Renal pelvis (tissue), 4 donors: ENCODE data around the gene IMMP2L. TPM values are rescaled to one million over a fixed set of nuclear protein-coding genes. Genes with fewer than 3 reads are reported as not detected.
"Not testable (repeated sequence)": the region's sequence is repeated elsewhere in the genome, so short reads cannot be mapped to it uniquely, and the experiment has no call there.

Experiments used
- DNase-seq: peaks from one replicate; pipeline ENCODE4 v3.0.0-alpha.2; 2013
- polyA plus RNA-seq, 3 donors: library from polyadenylated mRNA; unstranded; fragments of 120-200 nt; gene quantifications; one replicate each; pipeline ENCODE4 v1.2.1, GENCODE V29; 2013; ENCODE audit not compliant: insufficient read length in 3 of 3

The IMMP2L gene
- polyA plus RNA-seq, 3 donors: 42.8 to 50.0 (median 43.2) TPM

DNA sequence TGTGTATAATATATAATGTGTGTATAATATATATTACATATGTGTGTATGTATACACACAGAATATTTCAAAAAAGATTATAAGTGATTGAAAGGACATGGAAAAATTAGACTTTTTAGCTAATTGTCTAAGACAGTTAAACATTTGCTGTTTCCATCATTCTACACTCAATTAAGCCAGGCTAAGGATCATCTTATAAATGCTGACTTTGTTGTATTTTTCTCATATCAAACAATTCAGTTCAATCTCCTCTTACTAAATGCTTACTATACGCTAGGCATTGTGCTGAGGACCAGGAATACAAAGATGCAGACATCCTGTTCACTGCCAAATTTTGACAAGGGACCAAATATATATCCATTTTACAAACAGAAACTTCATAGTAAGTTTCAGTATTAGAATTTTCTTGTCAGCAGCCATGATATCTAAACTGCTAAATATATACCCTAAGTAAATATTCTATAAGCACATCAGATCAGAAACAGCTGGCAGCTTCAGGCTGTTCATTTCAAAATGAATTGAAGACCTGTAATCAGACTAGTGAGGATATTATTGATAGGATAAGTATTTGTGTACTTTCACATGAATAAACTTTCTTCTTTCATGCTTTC is 481.7 kb downstream of the IMMP2L start:
- DNase-seq: no peak

DNA sequence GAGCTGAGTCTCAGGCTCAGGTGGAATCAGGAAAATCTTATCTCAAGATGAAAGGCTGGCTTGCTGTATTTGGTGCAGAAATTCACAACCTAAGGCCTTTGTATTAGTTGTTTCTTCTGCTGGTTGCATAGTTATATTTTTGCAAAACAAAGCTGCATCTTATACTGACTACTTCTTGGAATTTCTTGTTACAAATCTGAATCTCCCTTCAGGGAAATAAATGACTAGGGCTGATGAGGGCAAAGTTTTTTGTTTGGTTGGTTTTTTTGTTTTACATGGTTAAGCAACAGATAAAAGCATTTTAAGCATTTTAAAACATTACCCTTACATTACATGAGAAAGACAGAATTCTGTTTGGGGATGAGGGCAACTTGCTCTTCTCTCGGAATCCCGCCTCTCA is 485.3 kb downstream of the IMMP2L start:
- DNase-seq: no peak

DNA sequence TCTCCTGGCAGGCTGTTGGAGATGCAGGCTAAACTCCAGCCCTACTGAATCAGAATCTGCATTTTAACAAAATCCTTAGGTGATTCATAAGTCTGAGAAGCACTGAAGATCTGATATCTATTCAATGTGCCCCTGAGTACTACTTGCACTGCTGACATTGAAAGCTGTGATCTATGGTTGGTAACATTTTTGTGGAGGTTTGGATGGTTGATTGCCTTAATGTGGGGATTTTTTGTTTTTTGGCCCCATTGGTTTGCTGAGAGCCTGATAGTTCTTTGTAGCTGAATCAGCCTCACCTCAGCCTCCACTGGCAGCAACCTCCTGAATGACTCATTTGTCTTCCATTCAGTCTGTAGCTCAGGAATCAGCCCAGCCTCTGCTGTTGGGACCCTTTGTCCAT is 486.1 kb downstream of the IMMP2L start:
- no peak for DNase-seq

DNA sequence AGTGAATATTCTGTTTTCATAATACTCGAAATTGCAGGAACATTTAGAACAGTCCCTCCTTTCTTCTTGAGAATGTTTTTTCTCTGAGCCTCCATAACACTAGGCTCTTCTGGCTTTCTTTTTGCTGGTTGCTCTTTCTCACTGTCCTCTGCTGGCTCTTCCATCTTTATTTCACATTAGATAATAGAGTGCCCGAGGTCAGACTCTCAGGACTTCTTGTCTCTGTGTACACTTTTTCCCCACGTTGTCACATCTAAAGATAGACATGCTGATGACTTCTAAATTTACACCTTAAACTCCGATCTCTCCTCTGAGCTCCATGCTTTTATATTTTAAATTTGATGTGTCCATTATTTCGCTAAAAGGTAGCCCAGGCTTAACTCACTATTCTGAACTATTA is 486.8 kb downstream of the IMMP2L start:
- no peak for DNase-seq

DNA sequence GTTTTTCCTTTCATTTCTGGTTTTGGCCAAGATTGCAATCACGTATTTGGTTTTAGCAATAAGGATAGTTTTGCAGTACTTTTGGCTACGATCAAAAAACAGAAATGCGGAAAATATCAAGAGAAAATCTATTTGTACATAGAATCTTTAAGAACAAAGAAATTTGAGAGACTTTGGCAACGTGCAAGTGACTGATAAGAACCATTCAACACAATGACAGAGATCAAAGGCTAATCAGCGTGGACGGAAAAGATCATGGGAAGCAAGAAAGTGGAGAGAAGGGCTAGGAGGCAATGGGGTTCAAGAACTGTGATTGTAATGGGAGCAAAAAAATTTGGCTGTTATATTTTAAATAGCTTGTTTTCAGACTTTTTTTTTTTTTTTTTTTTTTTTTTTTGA is 487.5 kb downstream of the IMMP2L start:
- no peak for DNase-seq

GRCh38 chr7:111074071-111074747 is 488.1 kb downstream of the IMMP2L start:
- DNase-seq: no peak

DNA sequence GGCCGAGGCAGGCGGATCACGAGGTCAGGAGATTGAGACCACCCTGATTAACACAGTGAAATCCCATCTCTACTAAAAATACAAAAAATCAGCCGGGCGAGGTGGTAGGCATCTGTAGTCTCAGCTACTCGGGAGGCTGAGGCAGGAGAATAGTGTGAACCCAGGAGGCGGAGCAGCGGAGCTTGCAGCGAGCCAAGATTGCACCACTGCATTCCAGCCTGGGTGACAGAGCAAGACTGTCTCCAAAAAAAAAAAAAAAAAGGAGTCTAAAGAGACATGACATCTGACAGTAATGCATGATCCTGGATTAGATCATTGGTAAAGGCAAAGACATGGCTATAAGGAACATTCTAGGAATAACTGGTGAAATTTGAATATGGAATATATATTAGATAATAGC is 489.6 kb downstream of the IMMP2L start:
- not testable (repeated sequence) for DNase-seq

DNA sequence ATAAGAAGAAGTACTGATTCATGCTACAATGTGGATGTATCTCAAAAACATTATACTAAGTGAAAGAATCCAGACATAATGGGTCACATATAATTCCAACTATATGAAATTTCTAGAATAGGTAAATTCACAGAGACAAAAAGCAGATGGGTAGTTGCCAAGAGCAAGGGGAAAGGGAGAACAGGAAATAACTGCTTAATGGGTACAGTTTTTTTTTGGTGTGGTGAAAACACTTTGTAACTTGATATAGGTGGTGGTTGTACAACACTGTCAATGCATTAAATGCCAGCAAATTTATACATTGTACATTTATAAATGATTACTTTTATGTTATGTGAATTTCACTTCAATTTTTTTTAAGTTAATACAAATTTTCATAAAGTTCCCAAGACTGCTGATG is 490.7 kb downstream of the IMMP2L start:
- DNase-seq: no peak

GRCh38 chr7:111068618-111069017 is 493.7 kb downstream of the IMMP2L start:
- no peak for DNase-seq

GRCh38 chr7:111067682-111068081 is 494.6 kb downstream of the IMMP2L start:
- no peak for DNase-seq

- DNase-seq: no peak
Measured at GRCh38 chr7:111067251-111067650, 495.0 kb downstream of the IMMP2L start.

DNA sequence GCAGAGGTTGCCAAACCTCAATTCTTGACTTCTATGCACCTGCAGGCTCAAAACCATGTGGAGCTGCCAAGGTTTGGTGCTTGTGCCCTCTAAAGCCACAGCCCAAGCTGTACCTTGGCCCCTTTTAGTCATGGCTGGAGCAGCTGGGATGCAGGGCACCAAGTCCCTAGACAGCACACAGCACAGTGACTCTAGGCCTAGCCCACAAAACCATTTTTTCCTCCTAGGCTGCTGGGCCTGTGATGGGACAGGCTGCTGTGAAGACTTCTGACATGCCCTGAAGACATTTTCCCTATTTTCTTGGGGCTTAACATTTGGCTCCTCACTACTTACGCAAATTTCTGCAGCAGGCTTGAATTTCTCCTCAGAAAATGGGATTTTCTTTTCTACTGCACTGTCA is 499.1 kb downstream of the IMMP2L start:
- no peak for DNase-seq

DNA sequence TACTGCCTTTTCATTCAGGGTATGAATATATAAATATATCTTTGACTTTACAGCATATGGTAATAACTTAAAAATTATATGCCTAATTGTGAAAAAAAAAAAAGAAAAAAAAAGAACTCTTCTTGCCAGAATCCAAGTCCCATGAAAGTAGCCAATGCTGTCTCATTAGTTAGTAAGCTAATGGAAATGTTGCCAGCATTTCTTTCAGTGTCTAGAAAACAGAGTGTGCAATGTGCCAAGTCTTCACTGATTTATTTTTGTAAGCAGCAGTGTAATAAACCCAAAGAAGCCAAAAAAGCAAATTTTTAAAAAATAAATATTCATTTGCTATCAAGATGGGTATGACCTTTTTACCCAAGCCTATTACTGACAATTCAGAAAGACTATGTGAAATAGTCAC is 502.5 kb downstream of the IMMP2L start:
- no peak for DNase-seq

- DNase-seq: no peak
Measured at GRCh38 chr7:111057066-111057465, 505.2 kb downstream of the IMMP2L start.

DNA sequence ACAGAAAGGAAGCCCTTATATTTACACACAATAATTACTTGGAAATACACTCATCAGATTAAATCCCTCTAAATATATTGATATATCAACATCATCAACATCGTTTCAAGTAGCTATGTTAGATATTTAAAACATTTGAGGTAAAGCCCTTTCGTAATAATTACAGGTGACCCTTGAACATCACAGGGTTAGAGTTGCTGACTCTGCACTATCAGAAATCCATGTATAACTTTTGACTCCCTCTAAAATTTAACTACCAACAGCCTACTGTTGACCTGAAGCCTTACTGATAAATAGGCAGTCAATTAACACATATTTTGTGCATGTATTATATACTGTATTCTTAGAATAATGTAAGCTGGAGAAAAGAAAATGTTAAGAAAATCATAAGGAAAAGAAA is 505.9 kb downstream of the IMMP2L start:
- no peak for DNase-seq

DNA sequence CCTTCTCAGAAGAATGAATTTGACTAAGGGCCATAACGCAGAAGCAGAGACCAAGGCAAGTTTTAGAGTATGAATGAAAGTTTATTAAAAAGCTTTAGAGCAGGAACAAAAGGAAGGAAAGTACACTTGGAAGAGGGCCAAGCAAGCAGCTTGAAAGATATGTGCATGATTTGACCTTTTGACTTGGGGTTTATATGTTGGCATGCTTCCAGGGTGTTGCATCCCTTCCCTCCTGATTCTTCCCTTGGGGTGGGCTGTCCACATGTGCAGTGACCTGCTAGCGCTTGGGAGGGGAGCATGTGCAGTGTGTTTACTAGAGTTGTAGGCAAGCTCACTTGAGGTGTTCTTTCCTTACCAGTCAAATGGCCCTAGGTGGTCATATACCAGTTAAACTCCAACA is 509.3 kb downstream of the IMMP2L start:
- no peak for DNase-seq

- no peak for DNase-seq
Measured at GRCh38 chr7:111051832-111052231, 510.5 kb downstream of the IMMP2L start.

- no peak for DNase-seq
Measured at GRCh38 chr7:111050875-111051416, 511.3 kb downstream of the IMMP2L start.

- DNase-seq: no peak
Measured at GRCh38 chr7:111049971-111050680, 512.2 kb downstream of the IMMP2L start.

DNA sequence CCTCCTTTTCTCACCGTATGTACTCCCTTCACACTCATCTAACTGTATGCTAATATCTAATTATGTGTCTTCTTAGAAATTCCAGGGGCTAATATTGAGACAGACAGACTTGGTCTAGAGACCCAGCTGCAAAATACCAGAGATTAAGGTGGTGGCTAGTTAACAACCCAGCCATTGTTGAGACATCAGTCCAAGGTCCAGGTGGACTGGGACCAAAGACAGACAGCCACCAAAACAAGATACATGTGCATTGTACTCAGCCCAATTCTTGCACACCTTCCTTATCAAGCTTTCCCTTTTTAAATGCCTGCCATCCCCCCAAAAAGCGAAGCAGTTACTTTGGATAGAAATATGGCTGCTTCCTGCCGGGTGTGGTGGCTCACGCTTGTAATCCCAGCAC is 514.7 kb downstream of the IMMP2L start:
- no peak for DNase-seq

GRCh38 chr7:111045449-111045848 is 516.8 kb downstream of the IMMP2L start:
- no peak for DNase-seq

DNA sequence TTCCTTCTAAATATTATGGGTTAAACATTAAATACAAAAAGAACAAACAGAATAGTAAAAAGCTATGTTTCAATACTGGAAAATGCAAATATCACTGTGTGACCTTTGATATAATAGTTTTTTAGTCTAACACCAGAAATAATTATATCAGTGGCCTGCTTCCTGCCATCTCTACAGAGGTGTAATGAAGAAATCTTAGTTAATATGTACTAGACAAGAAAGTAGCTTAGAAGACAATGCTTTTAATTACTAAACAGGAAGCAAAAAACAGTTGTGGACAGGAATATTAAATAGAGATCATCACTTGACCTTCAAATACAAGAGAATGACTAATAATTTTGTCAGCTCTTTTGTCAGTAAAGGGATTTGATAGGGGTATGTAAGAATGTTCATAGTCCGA is 518.7 kb downstream of the IMMP2L start:
- DNase-seq: no peak

DNA sequence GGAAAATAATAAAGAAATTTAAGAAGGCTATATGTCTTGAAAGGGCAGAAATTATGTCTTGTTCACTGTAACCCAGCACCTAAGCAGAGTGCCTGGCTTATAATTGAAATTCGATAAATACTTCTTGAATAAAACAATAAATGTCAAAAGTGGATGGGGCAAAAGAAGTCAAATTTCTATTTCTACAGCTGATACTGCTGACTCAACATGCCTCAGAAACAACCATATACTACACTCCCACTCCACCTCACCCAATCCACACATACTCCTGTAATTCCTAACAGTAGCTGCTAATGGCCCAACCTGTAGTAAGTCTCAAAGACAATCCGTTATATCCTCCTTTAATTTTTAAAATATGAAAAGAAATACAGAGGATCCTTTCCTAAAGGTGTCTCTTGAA is 519.5 kb downstream of the IMMP2L start:
- DNase-seq: no peak
